IPS DF 4.7 (cell line): Measurements from ENCODE around the gene SPAG9.

Source experiments
- DNase-seq: peaks from one replicate; pipeline ENCODE4 v3.0.0-alpha.2; 2013; ENCODE audit warnings: low spot score; ENCODE audit errors: extremely low read depth

The SPAG9 gene

DNA sequence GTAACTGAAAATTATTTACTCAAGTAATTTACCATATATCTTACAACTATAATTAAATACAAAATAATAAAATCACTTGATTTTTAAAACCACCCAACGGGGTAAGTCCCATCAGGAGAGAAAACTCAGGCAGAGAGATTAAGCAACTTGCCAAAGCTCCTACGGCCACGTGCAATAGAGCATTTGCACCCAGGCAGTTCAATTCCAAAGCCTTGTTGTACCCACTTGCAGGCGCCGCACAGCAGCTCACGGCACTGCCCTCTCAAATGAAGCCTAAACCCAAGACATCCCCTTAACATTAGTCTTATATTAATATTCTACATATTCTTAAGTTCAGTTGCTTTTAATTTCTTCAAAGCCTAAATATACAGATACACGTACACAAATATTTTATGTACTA is 75.7 kb downstream of the SPAG9 start:
- no peak for DNase-seq

DNA sequence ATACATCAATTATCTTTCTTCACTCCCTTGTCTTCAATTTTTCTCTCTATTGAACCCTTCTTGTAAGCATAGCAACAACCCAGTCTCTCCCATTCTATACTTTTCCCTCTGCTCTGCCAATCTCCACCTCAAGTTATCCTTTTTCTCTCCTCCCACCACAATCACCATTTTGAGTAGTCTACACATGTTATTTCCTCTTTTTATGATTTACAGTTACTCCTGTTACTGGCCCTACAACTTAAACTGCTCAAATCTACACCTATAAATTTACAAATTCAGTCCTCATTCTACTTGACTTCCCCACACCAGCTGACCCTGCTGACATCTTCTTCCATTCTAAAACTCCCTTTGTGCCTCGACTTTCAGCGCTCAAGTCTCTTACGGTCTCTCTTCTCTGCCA is 84.6 kb downstream of the SPAG9 start:
- DNase-seq = no peak

DNA sequence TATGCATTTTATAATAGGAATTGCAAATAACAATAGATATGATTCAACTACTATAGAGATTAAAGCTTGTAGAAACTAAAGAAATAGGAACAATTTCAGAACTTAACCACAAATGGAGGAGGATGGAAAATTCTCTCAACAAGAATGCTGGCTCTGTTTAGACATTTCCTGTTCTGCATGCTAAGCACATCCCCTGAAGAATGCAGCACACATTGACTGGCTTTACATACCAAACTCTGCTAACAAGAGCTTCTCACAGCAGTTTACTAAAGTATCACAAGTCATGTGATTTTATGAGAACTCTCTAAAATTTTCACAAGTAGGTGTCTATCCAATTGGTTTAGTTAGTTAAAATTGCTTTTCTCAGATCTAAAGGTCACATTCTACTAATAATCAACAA is 85.2 kb downstream of the SPAG9 start:
- DNase-seq = peak; percentile 16

DNA sequence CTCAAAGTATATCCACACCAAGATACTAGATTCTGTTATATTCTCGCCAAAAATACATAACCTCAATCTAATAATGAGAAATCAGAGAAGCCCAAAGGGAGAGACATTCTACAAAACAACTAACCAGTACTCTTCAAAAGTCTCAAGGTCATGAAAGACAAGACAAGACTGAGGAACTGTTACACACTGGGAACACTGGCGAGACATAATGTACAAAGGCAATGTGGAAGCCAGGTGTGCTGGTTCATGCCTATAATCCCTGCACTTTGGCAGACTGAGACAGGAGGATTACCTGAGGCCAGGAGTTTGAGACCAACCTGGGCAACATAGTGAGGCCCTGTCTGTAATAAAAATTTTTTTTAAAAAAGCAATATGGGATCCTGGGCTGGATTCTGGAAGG is 85.9 kb downstream of the SPAG9 start:
- no peak for DNase-seq

DNA sequence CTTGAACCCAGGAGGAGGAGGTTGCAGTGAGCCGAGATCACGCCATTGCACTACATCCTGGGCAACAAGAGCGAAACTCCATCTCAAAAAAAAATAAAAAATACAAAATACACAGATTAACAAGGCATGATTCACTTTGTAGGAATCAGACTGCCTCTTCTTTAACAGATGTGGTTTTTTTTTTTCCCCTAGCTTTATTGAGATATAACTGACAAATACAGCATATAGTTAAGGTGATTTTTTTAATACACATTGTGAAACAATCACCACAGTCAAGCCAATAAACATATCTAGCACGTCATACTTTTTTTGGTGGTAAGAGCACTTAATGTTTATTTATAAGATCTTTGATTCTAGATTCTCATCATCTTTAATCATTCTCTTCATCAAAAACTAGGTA is 87.8 kb downstream of the SPAG9 start:
- DNase-seq = no peak

DNA sequence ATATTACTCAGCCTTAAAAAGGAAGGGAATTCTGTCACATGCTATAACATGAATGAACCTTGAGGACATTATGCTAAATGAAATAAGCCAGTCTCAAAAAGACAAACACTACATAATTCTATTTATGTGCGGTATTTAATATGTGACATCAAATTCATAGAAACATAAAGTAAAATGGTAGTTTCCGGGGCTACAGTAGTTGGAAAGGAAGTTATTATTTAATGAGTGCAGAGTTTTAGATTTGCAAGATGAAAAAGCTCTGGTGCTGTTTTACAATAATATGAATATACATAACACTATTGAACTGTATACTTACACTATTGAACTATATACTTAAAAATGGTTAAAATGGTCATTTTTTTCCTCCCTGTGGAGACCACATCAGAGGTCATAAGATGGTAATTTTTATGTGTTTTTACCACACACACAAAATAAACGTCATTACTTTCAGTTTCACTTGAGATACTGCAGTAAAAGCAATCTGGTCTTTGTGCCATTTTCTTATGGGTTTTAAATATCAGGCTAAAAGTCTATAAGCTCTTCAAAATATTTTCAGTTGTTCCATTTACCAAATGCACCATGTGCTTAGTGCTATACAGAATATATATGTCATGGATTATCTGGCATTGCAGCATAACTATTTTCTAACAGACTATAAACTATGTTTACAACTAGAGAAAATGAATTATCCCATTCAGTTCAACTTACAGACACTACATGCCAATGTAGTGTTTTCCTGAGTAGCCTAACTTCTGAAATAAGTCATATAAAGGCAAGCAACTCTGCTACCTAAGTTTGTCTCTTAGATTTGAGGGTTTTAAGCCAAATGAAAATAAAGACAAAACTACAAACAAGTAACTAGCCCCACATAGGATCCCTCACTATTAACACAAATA is 90.9 kb downstream of the SPAG9 start:
- DNase-seq = no peak

DNA sequence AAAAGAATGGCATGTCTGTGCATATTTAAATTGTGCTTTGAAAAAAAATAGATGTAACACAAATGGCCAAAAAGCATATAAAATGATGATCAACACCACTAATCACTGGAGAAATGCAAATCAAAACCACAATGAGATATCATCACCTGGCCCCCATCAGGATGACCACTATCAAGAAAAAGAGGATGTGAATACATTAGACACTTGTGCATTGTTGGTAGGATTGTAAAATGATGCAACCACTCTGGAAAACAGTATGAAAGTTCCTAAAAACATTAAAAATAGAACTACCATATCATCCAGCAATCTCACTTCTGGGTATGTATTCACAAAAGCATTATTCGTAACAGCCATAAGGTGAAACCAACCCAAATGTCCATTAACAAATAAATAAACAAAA is 91.5 kb downstream of the SPAG9 start:
- DNase-seq = no peak

DNA sequence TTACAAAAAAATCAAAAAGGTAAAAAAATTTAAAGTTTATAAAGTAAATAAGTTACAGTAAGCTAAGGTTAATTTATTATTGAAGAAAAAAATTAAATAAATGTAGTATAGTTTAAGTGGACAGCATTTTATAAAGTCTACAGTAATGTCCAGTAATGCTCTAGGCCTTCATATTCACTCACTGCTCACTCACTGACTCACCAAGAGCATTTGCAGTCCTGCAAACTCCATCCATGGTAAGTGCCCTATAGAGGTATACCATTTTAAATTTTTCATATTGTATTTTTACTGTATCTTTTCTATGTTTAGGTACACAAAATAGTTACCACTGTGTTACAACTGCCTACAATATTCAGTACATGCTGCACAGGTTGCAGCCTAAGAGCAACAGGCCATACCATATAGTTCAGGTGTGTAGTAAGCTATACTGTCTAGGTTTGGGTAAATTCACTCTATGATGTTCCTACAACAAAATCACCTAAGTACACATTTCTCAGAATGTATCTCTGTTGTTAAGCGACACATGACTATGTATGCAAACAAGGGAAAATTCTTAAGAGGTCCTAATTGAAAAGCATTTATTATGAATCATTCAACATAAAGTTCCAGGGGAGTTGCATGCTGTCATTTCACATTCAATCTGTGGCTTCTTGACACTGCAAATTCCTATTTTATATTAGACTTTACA is 92.3 kb downstream of the SPAG9 start:
- DNase-seq = no peak

DNA sequence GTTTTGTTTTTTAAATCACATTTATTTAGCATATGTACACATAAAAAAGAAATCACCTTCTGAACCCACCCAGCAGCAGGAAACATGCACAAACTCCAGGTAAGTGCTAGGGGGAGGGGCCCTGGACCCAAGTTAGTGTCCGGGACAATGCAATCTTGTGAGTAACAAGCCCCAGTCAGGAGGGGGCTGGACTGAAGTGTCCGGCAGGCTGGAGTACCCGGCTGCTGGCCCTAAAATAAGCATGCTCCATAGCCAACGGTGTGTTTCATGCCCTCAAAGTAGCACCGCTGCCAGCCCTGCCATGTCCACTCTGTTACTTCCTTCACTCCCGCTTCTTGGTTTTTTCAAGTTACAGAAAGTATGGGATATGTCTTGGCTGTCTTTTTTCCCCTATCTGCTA is 102.1 kb downstream of the SPAG9 start:
- DNase-seq = no peak

DNA sequence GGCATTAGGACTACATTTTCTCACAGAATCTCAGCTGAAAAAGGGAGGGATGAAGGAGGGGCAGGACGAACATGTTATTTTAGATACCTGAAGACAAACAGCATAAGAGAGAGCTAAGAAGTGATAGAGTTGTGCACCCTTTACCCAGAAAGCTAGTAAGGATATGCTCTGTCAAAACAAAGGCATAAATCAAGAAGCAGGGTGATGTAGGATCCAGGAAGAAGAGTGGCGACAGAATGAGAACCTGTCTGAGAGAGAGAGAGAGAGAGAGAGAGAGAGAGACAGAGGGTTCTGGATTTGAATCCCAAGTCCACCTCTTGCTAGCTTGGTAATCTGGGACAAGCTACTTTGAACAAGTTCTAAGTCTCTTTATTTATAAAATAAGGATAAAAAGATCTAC is 103.4 kb downstream of the SPAG9 start:
- no peak for DNase-seq

DNA sequence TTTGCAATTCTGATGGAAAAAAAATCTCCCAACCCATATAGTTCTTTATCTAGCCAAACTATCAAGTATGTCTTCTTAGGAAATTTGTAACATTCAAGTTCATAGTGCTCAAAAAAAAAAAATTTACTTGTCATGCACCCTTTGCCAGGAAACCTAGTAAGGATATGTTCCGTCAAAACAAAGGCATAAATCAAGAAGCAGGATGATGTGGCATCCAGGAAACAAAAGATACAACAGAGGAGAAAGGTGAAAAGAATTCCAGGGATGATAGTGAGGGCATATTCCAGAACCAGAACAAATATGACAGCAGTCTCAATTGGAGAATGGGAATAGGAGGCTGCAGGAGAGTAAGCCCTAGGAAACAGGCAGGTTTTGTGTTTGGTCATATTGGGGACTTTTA is 104.6 kb downstream of the SPAG9 start:
- DNase-seq = no peak

DNA sequence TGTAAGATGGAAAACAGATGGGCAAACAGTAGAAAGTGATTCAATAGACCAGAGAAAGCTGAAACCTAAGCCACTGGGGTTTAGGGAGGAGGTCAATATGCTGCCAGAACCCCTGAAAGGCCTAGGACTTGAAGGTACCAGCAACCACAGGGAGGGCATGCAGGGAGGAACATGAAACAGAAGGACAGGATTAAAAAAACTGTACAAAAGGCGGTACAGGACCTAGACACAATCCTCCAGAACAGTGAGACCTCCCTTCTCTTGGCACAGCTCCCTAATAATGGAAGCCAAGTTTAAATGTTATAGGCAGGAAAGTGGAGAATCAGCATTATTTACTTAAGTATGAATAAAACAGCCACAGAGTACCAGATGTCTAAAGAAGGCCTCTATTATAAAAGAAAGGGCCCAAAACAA is 105.5 kb downstream of the SPAG9 start:
- no peak for DNase-seq

DNA sequence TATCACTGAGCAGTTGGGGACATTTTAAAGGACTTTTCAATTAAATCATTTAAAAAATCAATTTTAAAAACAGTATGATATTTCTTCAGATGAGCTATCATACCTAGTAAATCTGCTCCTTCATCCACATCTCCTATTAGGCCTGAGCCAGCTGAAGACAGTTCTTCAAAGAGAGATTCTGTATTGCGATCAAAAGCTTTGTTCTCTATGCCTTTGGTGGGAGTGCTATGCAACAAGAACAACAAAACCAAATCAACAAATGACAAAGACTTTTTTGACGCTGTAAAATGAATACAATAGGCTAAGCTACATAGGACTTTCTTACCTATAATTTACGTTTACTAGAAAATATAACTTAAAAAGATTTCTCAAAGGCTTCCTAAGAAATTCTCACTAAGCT is 106.5 kb downstream of the SPAG9 start:
- DNase-seq = no peak

DNA sequence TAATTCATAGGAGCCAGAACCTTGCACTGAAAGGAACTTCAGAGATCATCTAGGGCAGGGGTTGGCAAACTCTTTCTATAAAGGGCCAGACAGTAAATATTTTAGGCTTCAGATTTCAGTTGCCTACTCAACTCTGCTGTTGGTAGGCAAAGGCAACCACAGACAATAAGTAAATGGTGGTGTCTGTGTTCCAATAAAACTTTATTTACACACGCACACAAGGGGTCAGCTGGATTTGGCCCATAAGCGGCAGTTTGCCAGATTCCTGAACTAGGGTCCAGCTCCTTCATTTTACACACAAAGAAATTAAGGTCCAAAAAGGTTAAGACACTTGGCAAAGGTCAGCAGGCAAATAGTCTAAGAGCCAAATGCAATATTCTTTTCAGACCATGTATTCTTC is 107.3 kb downstream of the SPAG9 start:
- DNase-seq = no peak

DNA sequence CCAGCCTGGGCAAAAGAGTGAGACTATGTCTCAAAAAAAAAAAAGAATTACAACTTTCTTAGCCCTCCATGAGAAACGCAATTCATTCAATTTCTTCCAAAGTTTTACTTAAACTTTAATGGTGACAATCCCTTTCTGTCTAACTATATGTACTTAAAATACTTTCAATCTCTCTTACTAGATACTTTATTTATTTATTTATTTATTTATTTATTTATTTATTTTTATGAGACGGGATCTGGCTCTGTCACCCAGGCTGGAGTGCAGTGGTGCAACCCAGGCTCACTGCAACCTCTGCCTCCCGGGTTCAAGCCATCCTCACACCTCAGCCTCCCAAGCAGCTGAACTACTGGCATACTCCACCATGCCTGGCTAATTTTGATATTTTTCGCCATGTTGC is 108.1 kb downstream of the SPAG9 start:
- DNase-seq = no peak

DNA sequence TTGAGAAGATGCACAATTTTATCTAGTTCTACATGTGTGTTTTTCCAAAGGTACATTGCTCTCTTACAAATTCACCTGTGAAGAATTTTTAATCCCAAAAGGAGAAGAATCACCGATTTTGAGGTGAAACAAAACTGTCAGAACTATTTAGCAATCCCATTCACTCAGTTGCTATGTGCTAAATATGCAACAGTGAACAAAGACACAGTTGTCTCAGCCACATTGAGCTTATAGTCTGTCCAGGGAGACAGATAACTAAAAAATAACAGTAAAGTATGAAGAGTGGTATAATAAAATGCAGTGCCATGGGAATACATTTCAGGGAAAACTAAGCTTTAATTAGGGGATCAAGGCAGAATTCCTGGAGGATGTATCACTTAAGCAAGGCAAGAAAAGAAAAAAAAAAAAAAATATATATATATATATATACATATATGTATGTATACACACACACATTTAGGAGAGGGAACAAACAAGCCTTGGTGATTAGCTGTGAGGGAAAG is 110.4 kb downstream of the SPAG9 start:
- DNase-seq = no peak

DNA sequence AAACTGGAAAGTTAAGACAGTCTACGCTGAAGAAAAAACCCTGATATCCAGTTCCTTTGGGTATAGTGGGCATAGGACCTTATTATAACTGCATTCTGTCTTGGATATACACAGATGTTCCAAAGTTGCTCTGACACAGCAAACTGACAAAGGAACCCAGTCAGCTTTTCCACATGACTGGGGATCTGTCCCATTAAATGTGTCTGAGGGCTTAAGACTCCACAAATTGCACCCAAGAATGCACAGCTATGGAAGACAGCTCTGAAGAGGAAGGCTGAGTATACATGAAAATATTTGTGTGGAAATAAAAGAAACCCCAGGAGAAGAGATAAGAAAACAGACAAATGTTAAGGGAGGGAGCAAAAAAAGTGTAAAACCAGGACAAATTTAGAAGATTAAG is 114.1 kb downstream of the SPAG9 start:
- no peak for DNase-seq

DNA sequence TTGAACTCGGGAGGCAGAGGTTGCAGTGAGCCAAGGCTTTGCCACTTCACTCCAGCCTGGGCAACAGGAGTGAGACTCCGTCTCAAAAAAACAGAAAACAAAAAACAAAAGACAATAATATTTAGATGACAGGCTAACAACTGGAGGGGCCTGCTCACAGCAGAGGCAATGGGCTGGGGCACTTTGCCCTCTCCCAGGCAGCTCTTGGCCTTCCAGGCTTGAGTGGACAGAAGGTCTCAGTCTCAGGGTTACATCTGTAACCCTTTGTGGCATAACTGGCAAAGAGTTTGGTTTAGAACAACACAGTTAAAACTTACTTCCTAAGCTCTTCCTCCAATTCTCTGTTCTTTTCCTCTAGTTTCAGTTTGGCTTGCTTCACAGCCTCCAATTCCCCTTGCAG is 114.9 kb downstream of the SPAG9 start:
- no peak for DNase-seq

DNA sequence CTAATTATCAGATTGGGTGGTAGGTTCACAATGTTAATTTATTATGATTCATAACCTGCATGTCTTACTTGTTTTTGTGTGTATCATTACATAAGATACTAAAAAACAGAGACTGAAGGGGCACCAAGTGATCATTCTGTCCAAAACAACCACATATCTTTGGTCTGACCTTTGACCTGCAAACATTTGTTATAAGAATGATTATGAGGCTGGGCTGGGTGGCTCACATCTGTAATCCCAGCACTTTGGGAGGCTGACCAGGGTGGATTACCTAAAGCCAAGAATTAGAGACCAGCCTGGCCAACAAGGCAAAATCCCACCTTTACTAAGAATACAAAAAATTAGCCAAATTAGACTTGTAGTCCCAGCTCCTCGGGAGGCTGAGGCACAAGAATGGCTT is 116.4 kb downstream of the SPAG9 start:
- no peak for DNase-seq

DNA sequence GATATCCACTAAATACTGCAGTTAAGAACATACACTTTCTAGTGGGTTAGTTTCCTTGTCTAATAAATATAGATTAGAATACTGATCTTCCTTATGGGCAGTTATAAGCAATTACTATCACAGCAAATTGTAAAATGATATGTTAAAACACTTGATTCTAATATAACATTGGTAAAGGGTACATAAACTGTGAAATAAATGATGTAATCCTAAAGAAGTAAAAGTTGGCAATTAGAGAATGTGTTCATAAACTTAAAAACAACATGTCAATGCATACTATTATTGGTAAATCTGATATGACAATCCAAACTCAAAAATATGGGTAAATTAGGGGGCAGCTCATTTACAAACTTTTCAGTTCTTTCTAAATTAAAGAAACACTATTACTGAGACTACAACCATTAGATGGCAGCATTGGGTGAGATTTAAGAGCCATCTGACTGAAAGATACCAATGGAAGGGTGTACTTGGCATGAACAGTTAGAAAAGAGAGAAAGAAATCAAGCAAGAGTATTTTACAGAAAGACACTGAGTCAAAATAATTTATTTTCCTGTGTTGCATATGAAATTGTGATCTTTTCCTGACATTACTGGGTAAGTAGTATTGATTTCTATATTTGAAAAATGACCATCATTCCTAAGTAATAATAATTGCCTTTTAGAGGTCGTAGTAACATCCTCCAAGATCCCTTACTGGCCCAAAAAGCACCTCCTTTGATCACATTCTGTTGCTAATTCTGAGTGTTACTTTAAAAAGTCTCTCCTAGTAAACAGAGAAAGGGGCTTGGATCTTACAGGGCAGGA is 119.6 kb downstream of the SPAG9 start:
- DNase-seq = peak; percentile 33

DNA sequence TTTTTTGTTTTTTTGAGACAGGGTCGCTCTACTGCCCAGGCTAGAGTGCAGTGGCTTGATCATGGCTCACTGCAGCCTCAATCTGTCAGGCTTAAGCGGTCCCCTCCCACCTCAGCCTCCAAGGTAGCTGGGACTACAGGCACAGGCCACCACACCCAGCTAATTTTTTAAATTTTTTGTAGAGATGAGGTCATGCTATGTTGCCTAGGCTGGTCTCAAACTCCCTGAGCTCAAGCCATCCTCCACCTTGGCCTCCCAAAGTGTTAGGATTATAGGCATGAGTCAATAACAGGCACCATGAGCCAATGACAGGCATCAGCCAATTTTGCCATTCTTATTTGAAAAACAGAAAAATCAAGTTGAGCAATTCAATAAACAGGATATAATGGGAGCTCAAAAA is 125.0 kb downstream of the SPAG9 start:
- DNase-seq = no peak

DNA sequence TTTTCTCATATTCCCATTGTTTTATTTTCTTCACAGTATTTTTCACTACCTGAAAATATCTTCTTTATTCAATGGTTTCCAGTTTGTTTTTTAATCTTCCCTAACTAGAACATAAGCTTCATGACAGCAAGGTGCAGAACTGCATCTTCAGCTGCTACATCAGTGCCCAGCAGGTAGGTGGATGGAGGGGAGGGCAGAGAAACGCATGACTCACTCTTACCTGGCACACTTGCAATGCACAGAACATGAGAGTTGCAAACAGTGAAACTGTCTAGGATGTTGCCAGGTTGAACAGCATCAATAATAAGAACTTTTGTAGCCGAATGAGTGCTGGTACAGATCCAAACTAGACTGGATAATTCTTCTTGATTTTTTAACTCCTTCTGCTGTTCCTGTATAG is 127.1 kb downstream of the SPAG9 start:
- no peak for DNase-seq
